ENCODE data around the gene ZC3H11A. TPM values are rescaled to one million over a fixed set of nuclear protein-coding genes. Genes with fewer than 3 reads are reported as not detected.
A peak's percentile ranks its signal among the peaks of the same experiment; 100 is the strongest.

Gene ZC3H11A
- total and polyA plus RNA-seq, 2 experiments from 2014 or later, result 28.2 to 97.3 TPM

DNA sequence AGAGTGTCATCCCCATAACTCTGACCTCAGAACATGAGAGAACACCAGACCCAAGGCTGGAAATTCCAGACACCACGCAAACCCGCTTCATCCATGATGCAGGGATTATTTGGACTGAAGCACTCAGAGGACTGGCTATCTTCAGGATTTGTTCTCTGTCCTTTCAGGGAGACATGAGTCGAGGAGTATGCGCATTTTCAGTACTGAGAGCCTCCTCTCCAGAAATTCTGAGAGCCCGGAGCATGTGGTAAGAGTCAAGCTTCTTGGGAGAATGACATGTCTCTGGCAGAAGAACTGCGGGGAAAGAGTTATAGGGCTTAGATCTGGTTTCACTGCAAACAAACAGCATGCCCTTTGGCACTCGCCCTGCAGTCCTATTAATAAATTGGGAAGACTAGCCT is 23.5 kb upstream of the ZC3H11A start:
- ATAC-seq (no peak), DNase-seq (ENCODE audit: low spot score) (no peak)
- Histone ChIP-seq H3K36me3 (ENCODE audit: insufficient read depth) (no peaks in the 10 kb centered on the region), H4K20me1 (replicated peaks; ENCODE audit: insufficient read depth) (no peaks in the 10 kb centered on the region), H3K4me1 (ENCODE audit: insufficient read depth) (0 out of 2 replicates have a peak, but pooled peaks cover 5% of the 10 kb centered on the region), H3K4me2 (no peak overlapping the region), H3K79me2 (replicated peaks; ENCODE audit: insufficient read depth) (no peaks in the 10 kb centered on the region), H2AFZ (peak overlapping the region; percentile 69), H3K27me3 (ENCODE audit: insufficient read depth) (no peaks in the 10 kb centered on the region), H3K27ac (ENCODE audit: low read depth) (no peak overlapping the region), H3K4me3 (no peak overlapping the region), H3F3A (replicated peaks; ENCODE audit: low read depth) (no peaks in the 10 kb centered on the region), H3K9me2 (ENCODE audit: insufficient read depth) (0 out of 2 replicates have a peak, but pooled peaks cover 8% of the 10 kb centered on the region)
- no peak for TF ChIP-seq CREB1 (CRISPR knock-in tag; IDR thresholded peaks at IDR 0.05; ENCODE audit: low read depth)
- no peak for TF ChIP-seq EZH2phosphoT487 (IDR thresholded peaks at IDR 0.05; ENCODE audit: unreplicated experiment)
- TF ChIP-seq, protein P1, sequence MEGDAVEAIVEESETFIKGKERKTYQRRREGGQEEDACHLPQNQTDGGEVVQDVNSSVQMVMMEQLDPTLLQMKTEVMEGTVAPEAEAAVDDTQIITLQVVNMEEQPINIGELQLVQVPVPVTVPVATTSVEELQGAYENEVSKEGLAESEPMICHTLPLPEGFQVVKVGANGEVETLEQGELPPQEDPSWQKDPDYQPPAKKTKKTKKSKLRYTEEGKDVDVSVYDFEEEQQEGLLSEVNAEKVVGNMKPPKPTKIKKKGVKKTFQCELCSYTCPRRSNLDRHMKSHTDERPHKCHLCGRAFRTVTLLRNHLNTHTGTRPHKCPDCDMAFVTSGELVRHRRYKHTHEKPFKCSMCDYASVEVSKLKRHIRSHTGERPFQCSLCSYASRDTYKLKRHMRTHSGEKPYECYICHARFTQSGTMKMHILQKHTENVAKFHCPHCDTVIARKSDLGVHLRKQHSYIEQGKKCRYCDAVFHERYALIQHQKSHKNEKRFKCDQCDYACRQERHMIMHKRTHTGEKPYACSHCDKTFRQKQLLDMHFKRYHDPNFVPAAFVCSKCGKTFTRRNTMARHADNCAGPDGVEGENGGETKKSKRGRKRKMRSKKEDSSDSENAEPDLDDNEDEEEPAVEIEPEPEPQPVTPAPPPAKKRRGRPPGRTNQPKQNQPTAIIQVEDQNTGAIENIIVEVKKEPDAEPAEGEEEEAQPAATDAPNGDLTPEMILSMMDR (conservative IDR thresholded peaks at IDR 0.05; ENCODE audit: low read depth in 2 of 2), result no peak
- no peak for TF ChIP-seq POLR2AphosphoS5 (IDR thresholded peaks at IDR 0.05; ENCODE audit: low read depth)
- TF ChIP-seq EZH2 (IDR thresholded peaks at IDR 0.05; ENCODE audit: low read depth, unreplicated experiment), result no peak
- TF ChIP-seq, protein P2, sequence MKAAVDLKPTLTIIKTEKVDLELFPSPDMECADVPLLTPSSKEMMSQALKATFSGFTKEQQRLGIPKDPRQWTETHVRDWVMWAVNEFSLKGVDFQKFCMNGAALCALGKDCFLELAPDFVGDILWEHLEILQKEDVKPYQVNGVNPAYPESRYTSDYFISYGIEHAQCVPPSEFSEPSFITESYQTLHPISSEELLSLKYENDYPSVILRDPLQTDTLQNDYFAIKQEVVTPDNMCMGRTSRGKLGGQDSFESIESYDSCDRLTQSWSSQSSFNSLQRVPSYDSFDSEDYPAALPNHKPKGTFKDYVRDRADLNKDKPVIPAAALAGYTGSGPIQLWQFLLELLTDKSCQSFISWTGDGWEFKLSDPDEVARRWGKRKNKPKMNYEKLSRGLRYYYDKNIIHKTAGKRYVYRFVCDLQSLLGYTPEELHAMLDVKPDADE (IDR thresholded peaks at IDR 0.05), result no peak
- no peak for TF ChIP-seq JUNB (IDR thresholded peaks at IDR 0.05; ENCODE audit: unreplicated experiment)
- no peak for TF ChIP-seq ZNF114 (CRISPR knock-in tag; IDR thresholded peaks at IDR 0.05)
- TF ChIP-seq, protein P3, sequence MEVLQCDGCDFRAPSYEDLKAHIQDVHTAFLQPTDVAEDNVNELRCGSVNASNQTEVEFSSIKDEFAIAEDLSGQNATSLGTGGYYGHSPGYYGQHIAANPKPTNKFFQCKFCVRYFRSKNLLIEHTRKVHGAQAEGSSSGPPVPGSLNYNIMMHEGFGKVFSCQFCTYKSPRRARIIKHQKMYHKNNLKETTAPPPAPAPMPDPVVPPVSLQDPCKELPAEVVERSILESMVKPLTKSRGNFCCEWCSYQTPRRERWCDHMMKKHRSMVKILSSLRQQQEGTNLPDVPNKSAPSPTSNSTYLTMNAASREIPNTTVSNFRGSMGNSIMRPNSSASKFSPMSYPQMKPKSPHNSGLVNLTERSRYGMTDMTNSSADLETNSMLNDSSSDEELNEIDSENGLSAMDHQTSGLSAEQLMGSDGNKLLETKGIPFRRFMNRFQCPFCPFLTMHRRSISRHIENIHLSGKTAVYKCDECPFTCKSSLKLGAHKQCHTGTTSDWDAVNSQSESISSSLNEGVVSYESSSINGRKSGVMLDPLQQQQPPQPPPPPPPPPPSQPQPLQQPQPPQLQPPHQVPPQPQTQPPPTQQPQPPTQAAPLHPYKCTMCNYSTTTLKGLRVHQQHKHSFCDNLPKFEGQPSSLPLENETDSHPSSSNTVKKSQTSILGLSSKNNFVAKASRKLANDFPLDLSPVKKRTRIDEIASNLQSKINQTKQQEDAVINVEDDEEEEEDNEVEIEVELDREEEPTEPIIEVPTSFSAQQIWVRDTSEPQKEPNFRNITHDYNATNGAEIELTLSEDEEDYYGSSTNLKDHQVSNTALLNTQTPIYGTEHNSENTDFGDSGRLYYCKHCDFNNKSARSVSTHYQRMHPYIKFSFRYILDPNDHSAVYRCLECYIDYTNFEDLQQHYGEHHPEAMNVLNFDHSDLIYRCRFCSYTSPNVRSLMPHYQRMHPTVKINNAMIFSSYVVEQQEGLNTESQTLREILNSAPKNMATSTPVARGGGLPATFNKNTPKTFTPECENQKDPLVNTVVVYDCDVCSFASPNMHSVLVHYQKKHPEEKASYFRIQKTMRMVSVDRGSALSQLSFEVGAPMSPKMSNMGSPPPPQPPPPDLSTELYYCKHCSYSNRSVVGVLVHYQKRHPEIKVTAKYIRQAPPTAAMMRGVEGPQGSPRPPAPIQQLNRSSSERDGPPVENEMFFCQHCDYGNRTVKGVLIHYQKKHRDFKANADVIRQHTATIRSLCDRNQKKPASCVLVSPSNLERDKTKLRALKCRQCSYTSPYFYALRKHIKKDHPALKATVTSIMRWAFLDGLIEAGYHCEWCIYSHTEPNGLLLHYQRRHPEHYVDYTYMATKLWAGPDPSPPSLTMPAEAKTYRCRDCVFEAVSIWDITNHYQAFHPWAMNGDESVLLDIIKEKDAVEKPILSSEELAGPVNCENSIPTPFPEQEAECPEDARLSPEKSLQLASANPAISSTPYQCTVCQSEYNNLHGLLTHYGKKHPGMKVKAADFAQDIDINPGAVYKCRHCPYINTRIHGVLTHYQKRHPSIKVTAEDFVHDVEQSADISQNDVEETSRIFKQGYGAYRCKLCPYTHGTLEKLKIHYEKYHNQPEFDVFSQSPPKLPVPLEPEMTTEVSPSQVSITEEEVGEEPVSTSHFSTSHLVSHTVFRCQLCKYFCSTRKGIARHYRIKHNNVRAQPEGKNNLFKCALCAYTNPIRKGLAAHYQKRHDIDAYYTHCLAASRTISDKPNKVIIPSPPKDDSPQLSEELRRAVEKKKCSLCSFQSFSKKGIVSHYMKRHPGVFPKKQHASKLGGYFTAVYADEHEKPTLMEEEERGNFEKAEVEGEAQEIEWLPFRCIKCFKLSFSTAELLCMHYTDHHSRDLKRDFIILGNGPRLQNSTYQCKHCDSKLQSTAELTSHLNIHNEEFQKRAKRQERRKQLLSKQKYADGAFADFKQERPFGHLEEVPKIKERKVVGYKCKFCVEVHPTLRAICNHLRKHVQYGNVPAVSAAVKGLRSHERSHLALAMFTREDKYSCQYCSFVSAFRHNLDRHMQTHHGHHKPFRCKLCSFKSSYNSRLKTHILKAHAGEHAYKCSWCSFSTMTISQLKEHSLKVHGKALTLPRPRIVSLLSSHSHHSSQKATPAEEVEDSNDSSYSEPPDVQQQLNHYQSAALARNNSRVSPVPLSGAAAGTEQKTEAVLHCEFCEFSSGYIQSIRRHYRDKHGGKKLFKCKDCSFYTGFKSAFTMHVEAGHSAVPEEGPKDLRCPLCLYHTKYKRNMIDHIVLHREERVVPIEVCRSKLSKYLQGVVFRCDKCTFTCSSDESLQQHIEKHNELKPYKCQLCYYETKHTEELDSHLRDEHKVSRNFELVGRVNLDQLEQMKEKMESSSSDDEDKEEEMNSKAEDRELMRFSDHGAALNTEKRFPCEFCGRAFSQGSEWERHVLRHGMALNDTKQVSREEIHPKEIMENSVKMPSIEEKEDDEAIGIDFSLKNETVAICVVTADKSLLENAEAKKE (CRISPR knock-in tag; IDR thresholded peaks at IDR 0.05), result no peak
- TF ChIP-seq ZNF331 (CRISPR knock-in tag; IDR thresholded peaks at IDR 0.05; ENCODE audit: low read depth), result no peak
- TF ChIP-seq, protein P4, sequence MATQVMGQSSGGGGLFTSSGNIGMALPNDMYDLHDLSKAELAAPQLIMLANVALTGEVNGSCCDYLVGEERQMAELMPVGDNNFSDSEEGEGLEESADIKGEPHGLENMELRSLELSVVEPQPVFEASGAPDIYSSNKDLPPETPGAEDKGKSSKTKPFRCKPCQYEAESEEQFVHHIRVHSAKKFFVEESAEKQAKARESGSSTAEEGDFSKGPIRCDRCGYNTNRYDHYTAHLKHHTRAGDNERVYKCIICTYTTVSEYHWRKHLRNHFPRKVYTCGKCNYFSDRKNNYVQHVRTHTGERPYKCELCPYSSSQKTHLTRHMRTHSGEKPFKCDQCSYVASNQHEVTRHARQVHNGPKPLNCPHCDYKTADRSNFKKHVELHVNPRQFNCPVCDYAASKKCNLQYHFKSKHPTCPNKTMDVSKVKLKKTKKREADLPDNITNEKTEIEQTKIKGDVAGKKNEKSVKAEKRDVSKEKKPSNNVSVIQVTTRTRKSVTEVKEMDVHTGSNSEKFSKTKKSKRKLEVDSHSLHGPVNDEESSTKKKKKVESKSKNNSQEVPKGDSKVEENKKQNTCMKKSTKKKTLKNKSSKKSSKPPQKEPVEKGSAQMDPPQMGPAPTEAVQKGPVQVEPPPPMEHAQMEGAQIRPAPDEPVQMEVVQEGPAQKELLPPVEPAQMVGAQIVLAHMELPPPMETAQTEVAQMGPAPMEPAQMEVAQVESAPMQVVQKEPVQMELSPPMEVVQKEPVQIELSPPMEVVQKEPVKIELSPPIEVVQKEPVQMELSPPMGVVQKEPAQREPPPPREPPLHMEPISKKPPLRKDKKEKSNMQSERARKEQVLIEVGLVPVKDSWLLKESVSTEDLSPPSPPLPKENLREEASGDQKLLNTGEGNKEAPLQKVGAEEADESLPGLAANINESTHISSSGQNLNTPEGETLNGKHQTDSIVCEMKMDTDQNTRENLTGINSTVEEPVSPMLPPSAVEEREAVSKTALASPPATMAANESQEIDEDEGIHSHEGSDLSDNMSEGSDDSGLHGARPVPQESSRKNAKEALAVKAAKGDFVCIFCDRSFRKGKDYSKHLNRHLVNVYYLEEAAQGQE (IDR thresholded peaks at IDR 0.05; ENCODE audit: unreplicated experiment), result no peak
- no peak for TF ChIP-seq STAT1 (IDR thresholded peaks at IDR 0.05; ENCODE audit: unreplicated experiment)
- no peak for TF ChIP-seq NANOG (IDR thresholded peaks at IDR 0.05; ENCODE audit: borderline replicate concordance)
- no peak overlapping the region for H3K27ac Mint-ChIP-seq
- no peaks in the 10 kb centered on the region for H3K9me3 Mint-ChIP-seq
- peaks cover 6% of the 10 kb centered on the region for H3K27me3 Mint-ChIP-seq (ENCODE audit: insufficient read depth, low read depth, poor library complexity)
- H3K4me1 Mint-ChIP-seq, result peaks cover 9% of the 10 kb centered on the region
- no peaks in the 10 kb centered on the region for H3K36me3 Mint-ChIP-seq (ENCODE audit: low read depth)
- no peak overlapping the region for H3K4me3 Mint-ChIP-seq
